Neuronal stem cell (in vitro differentiated cells): ENCODE results near the gene IQCF6.
"Not testable (repeated sequence)": the region's sequence is repeated elsewhere in the genome, so short reads cannot be mapped to it uniquely, and the experiment has no call there.

ENCODE experiments used
- DNase-seq: peaks from one replicate; pipeline ENCODE4 v3.0.0-alpha.2; 2013; ENCODE audit warnings: low spot score
- H2AFZ ChIP-seq: one replicate; pipeline ENCODE4 v1.6.1; 2013; ENCODE audit warnings: mild to moderate bottlenecking, low read length, inconsistent platforms
- H2AK5ac ChIP-seq: 2 replicates; pipeline ENCODE4 v1.6.1; 2013; ENCODE audit warnings: low read depth, mild to moderate bottlenecking, inconsistent platforms, low read length, moderate library complexity, mixed read lengths
- H2BK120ac ChIP-seq: 2 replicates; pipeline ENCODE4 v1.6.1; 2013; ENCODE audit warnings: low read depth, mild to moderate bottlenecking, inconsistent platforms, low read length, moderate library complexity, mixed read lengths
- H2BK12ac ChIP-seq: one replicate; pipeline ENCODE4 v1.6.1; 2013; ENCODE audit warnings: low read length, inconsistent platforms
- H2BK15ac ChIP-seq: 2 replicates; pipeline ENCODE4 v1.6.1; 2013; ENCODE audit warnings: mild to moderate bottlenecking, low read length, inconsistent platforms, mixed read lengths
- H2BK5ac ChIP-seq: one replicate; pipeline ENCODE4 v1.6.1; 2013; ENCODE audit warnings: inconsistent platforms, mild to moderate bottlenecking, low read length, moderate library complexity
- H3K14ac ChIP-seq: one replicate; pipeline ENCODE4 v1.6.1; 2013; ENCODE audit warnings: low read length, inconsistent platforms
- H3K18ac ChIP-seq: 2 replicates; pipeline ENCODE4 v1.6.1; 2013; ENCODE audit warnings: low read length, inconsistent platforms
- H3K23ac ChIP-seq: 2 replicates; pipeline ENCODE4 v1.6.1; 2013; ENCODE audit warnings: low read depth, mild to moderate bottlenecking, mixed read lengths, low read length, inconsistent platforms; ENCODE audit not compliant: poor library complexity
- H3K27ac ChIP-seq: replicated peaks from 3 replicates; pipeline ENCODE4 v1.5.1; 2013; ENCODE audit warnings: low read length, inconsistent platforms
- H3K27me3 ChIP-seq, 3 experiments: 2 replicates each; pipeline ENCODE4 v1.6.1; 2013; ENCODE audit warnings: low read length in 3 of 3, mild to moderate bottlenecking in 2 of 3, inconsistent platforms in 1 of 3, low read depth in 1 of 3, mixed read lengths in 1 of 3, moderate library complexity in 1 of 3; ENCODE audit not compliant: control insufficient read depth in 3 of 3, insufficient read depth in 3 of 3
- H3K36me3 ChIP-seq, 2 donors: replicated peaks in 1 of 2; 2 replicates each; pipeline ENCODE4 v1.6.1; 2013; ENCODE audit warnings: low read length in 2 of 2; ENCODE audit not compliant: control insufficient read depth in 2 of 2, insufficient read depth in 2 of 2
- H3K4ac ChIP-seq: 2 replicates; pipeline ENCODE4 v1.6.1; 2013; ENCODE audit warnings: inconsistent platforms, mild to moderate bottlenecking, low read length, moderate library complexity
- H3K4me1 ChIP-seq, 2 donors: 1 replicate in 1 of 2; 2 replicates in 1 of 2; pipeline ENCODE4 v1.6.1; 2013; ENCODE audit warnings: low read length in 2 of 2, low read depth in 1 of 2; ENCODE audit not compliant: control insufficient read depth in 2 of 2, insufficient read depth in 1 of 2
- H3K4me2 ChIP-seq: one replicate; pipeline ENCODE4 v1.6.1; 2013; ENCODE audit warnings: mild to moderate bottlenecking, low read length, inconsistent platforms; ENCODE audit not compliant: insufficient read depth, poor library complexity, severe bottlenecking
- H3K4me3 ChIP-seq, 2 donors: 2 replicates each; pipeline ENCODE4 v1.5.1; 2013; ENCODE audit warnings: low read length in 2 of 2, mild to moderate bottlenecking in 2 of 2, inconsistent platforms in 1 of 2, moderate library complexity in 1 of 2
- H3K79me1 ChIP-seq: one replicate; pipeline ENCODE4 v1.6.1; 2013; ENCODE audit warnings: low read depth, mild to moderate bottlenecking, inconsistent platforms, low read length, moderate library complexity
- H3K9ac ChIP-seq: one replicate; pipeline ENCODE4 v1.6.1; 2013; ENCODE audit warnings: mild to moderate bottlenecking, low read depth, low read length, inconsistent platforms; ENCODE audit not compliant: poor library complexity
- H3K9me3 ChIP-seq, 2 donors: replicated peaks in 1 of 2; 2 replicates each; pipeline versions ENCODE3 to v1.6.1; 2013; ENCODE audit warnings: low read length in 2 of 2, mild to moderate bottlenecking in 2 of 2, inconsistent platforms in 1 of 2, low read depth in 1 of 2, mixed read lengths in 1 of 2, moderate library complexity in 1 of 2; ENCODE audit not compliant: control insufficient read depth in 2 of 2, insufficient read depth in 1 of 2
- H4K8ac ChIP-seq: one replicate; pipeline ENCODE4 v1.6.1; 2013; ENCODE audit warnings: low read depth, mild to moderate bottlenecking, inconsistent platforms, low read length, moderate library complexity
- H4K91ac ChIP-seq: one replicate; pipeline ENCODE4 v1.6.1; 2013; ENCODE audit warnings: low read length, low read depth, mild to moderate bottlenecking, inconsistent platforms; ENCODE audit not compliant: poor library complexity
- WGBS, 2 donors: extraction: QIAGEN DNeasy Blood & Tissue Kit; methylation state at CpG; one replicate each; pipeline ENCODE4 v1.1.7; 2013; ENCODE audit warnings: missing lambda C conversion rate in 2 of 2, mixed read lengths in 1 of 2; ENCODE audit not compliant: insufficient read length in 2 of 2, insufficient replicate concordance in 1 of 2; ENCODE audit errors: extremely low coverage in 2 of 2; 5-methylcytosine and 5-hydroxymethylcytosine counted together

The IQCF6 gene

GRCh38 chr3:51792206-51792605 lies 13.2 kb upstream of the IQCF6 start:
- H2AFZ ChIP-seq, result no peak overlapping the region
- no peak overlapping the region for H3K14ac ChIP-seq
- no peak overlapping the region for H3K4me3 ChIP-seq

GRCh38 chr3:51789437-51789836 lies 10.4 kb upstream of the IQCF6 start:
- Histone ChIP-seq H2AK5ac (no peak overlapping the region), H3K23ac (no peak overlapping the region), H2AFZ (no peak overlapping the region), H3K36me3 (no peaks in the 10 kb centered on the region), H2BK12ac (no peak overlapping the region), H3K27ac (no peak overlapping the region), H3K9me3 (no peaks in the 10 kb centered on the region), H2BK15ac (no peak overlapping the region), H4K8ac (no peak overlapping the region), H3K4me3 (no peak overlapping the region), H2BK5ac (no peak overlapping the region), H3K18ac (no peak overlapping the region), H2BK120ac (no peak overlapping the region), H3K4me2 (no peak overlapping the region), H3K9ac (no peak overlapping the region), H3K27me3 (peaks cover 0 to 3% (median 0%) of the 10 kb centered on the region in 3 experiments), H3K4me1 (no peaks in the 10 kb centered on the region), H4K91ac (no peak overlapping the region), H3K4ac (no peak overlapping the region), H3K79me1 (no peaks in the 10 kb centered on the region), H3K14ac (no peak overlapping the region)
- no CpG with 5 or more reads among the region's 1 CpG for WGBS, 2 donors
- DNase-seq, result no peak

More at GRCh38 chr3:51792206-51792605, 13.2 kb upstream of the IQCF6 start:
- Histone ChIP-seq H3K4me1 (no peaks in the 10 kb centered on the region), H4K91ac (no peak overlapping the region), H3K79me1 (no peaks in the 10 kb centered on the region), H2BK12ac (no peak overlapping the region), H3K9ac (no peak overlapping the region), H3K27me3 (peaks cover 0 to 17% (median 0%) of the 10 kb centered on the region in 3 experiments), H3K9me3 (no peaks in the 10 kb centered on the region), H3K36me3 (no peaks in the 10 kb centered on the region), H3K27ac (no peak overlapping the region), H2BK5ac (no peak overlapping the region), H3K23ac (no peak overlapping the region), H4K8ac (no peak overlapping the region), H3K18ac (peak overlapping the region; percentile 36), H2BK120ac (no peak overlapping the region), H2AK5ac (no peak overlapping the region), H2BK15ac (peak overlapping the region; percentile 3), H3K4ac (no peak overlapping the region), H3K4me2 (no peak overlapping the region)
- WGBS, 2 donors, result no CpG with 5 or more reads among the region's 7 CpGs
- DNase-seq, result no peak

- H2BK120ac ChIP-seq, H3K36me3 ChIP-seq, H3K18ac ChIP-seq, H3K27me3 ChIP-seq, H2AK5ac ChIP-seq, H3K4me3 ChIP-seq, DNase-seq, H3K9me3 ChIP-seq, H4K8ac ChIP-seq, H3K9ac ChIP-seq, H2AFZ ChIP-seq, H2BK15ac ChIP-seq, H2BK5ac ChIP-seq, H3K14ac ChIP-seq, H3K27ac ChIP-seq, H3K79me1 ChIP-seq, H3K4ac ChIP-seq, H2BK12ac ChIP-seq, H3K23ac ChIP-seq, H3K4me2 ChIP-seq, H4K91ac ChIP-seq, H3K4me1 ChIP-seq: not testable (repeated sequence)
Measured at GRCh38 chr3:51787576-51787975, 8.5 kb upstream of the IQCF6 start.

DNA sequence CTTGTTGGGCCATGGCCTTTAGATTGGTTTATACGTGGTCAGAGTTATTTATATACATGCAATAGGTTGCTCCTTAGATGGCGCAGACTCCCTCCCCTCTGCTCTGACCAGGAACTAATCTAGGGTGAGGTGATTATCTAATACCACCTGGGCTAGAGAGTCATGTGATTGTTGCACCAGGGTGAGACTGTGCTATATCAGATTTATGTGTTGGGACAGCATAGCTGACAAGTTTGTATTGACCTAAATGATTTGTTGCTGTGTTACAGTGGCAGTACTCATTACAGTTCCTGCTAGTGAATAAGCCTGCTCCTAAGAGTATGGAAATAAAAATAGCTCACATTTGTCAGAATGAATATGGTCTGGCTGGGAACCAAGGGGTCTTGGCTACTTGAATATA lies 7.2 kb upstream of the IQCF6 start:
- H2AFZ ChIP-seq, result no peak overlapping the region
- H3K27ac ChIP-seq, result no peak overlapping the region
- H2BK15ac ChIP-seq, result no peak overlapping the region
- H3K27me3 ChIP-seq, result peaks cover 0 to 9% (median 0%) of the 10 kb centered on the region in 3 experiments
- H4K91ac ChIP-seq, result no peak overlapping the region
- H2AK5ac ChIP-seq, result no peak overlapping the region
- H3K79me1 ChIP-seq, result no peaks in the 10 kb centered on the region
- H3K36me3 ChIP-seq, result no peaks in the 10 kb centered on the region
- DNase-seq, result no peak
- H3K9ac ChIP-seq, result no peak overlapping the region
- no peak overlapping the region for H3K4me2 ChIP-seq
- H3K4me1 ChIP-seq, result no peaks in the 10 kb centered on the region
- no CpG with 5 or more reads among the region's 2 CpGs for WGBS, 2 donors
- H2BK12ac ChIP-seq, result no peak overlapping the region
- no peak overlapping the region for H2BK120ac ChIP-seq
- no peaks in the 10 kb centered on the region for H3K9me3 ChIP-seq
- H2BK5ac ChIP-seq, result no peak overlapping the region
- no peak overlapping the region for H3K23ac ChIP-seq
- H4K8ac ChIP-seq, result no peak overlapping the region
- no peak overlapping the region for H3K14ac ChIP-seq
- H3K4me3 ChIP-seq, result no peak overlapping the region
- no peak overlapping the region for H3K18ac ChIP-seq
- H3K4ac ChIP-seq, result no peak overlapping the region
